ENCODE measurements around the gene SLC12A7.

DNA sequence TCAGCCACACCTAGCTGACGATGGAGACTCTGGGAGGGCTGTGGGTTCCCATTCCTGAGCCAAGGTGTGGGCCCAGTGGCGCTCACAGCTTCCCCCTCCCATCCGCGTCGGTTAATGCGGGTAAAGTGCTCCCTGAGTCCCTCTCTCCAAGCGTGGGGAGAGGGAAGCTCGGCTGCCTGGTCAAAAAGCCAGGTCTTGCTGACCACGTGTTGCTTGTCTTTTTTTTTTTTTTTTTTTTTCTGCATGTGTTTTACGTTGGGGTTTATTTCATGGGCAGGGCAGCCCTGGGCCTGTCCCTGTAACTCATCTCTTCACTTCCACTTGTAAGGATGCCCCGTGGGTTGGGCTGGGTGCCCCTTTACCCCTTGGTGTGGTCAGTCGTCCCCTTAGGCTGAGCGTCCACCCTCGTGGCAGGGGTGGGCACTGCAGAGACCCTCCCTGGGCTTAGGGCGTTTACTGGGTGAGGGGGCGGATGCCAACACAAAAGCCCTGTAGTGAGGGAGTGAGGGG, 91.4 kb downstream of the SLC12A7 start:
- no peak for TF ChIP-seq SUZ12 (IDR thresholded peaks at IDR 0.05; ENCODE audit: extremely low read depth, insufficient read depth, insufficient read length)
- TF ChIP-seq YY1 (IDR thresholded peaks at IDR 0.05; ENCODE audit: insufficient read depth, insufficient read length): no peak

Data from NT2/D1 (cell line).